T-helper 1 cell treated with Interleukin-12 subunit alpha and Interleukin-12 subunit beta and Interleukin-4 antibody, amounts not matched to agents 30 ng/mL and 1 ng/mL, for 36 hours (primary cell): ENCODE results near the gene C1R. TPM values are rescaled to one million over a fixed set of nuclear protein-coding genes. Genes with fewer than 3 reads are reported as not detected.
"Not testable (repeated sequence)": the region's sequence is repeated elsewhere in the genome, so short reads cannot be mapped to it uniquely, and the experiment has no call there.

ENCODE experiments used
- intact Hi-C: fragments of 100-400 bp; cut with micrococcal nuclease; formaldehyde crosslinking; loops from one replicate; pipeline ENCODE4 v1.15.1; 2024
- total RNA-seq: library from RNA; stranded (reverse); gene quantifications from 2 replicates; pipeline ENCODE4 v1.2.3, GENCODE V29; 2022

C1R gene
- total RNA-seq, 1 donor from 2014 or later: 3.3 TPM

- intact Hi-C loops: no loop called here
These were observed 52.8 kb downstream of the C1R start for GRCh38 chr12:7039403-7039802.

GRCh38 chr12:7038591-7038990, 53.7 kb downstream of the C1R start:
- intact Hi-C loops: no loop called here

- intact Hi-C loops: not testable (repeated sequence)
These were observed 54.8 kb downstream of the C1R start for GRCh38 chr12:7037411-7037810.

GRCh38 chr12:7035463-7035862, 56.8 kb downstream of the C1R start:
- intact Hi-C loops: no loop called here

GRCh38 chr12:7034464-7034863, 57.8 kb downstream of the C1R start:
- intact Hi-C loops: no loop called here

GRCh38 chr12:7032990-7033389, 59.3 kb downstream of the C1R start:
- intact Hi-C loops: no loop called here

GRCh38 chr12:7031306-7031705, 60.9 kb downstream of the C1R start:
- intact Hi-C loops: no loop called here

Other genes starting within 250 kb of the C1R start
- 51.7 and 64.4 TPM in 2 replicates for gene CDCA3, start 241.2 kb downstream of the C1R start, total RNA-seq
- gene USP5, start 240.3 kb downstream of the C1R start, total RNA-seq: 110 and 115 TPM in 2 replicates
- gene TPI1, start 224.9 kb downstream of the C1R start, total RNA-seq: 913 and 928 TPM in 2 replicates
- 15.8 and 18.2 TPM in 2 replicates for gene SPSB2, start 219.1 kb downstream of the C1R start, total RNA-seq
- gene LRRC23, start 187.6 kb downstream of the C1R start, total RNA-seq: 5.7 and 6.9 TPM in 2 replicates
- gene ENO2, start 177.9 kb downstream of the C1R start, total RNA-seq: 126 and 128 TPM in 2 replicates
- 42.9 and 44.1 TPM in 2 replicates for gene ATN1, start 164.5 kb downstream of the C1R start, total RNA-seq
- not detected in 2 replicates for gene RNU7-1, start 148.6 kb downstream of the C1R start, total RNA-seq
- 126 and 140 TPM in 2 replicates for gene C12orf57, start 148.4 kb downstream of the C1R start, total RNA-seq
- gene PTPN6, start 141.1 kb downstream of the C1R start, total RNA-seq: 189 and 193 TPM in 2 replicates
- gene PHB2, start 121.8 kb downstream of the C1R start, total RNA-seq: 208 and 209 TPM in 2 replicates
- 65.5 and 71.1 TPM in 2 replicates for gene EMG1, start 121.5 kb downstream of the C1R start, total RNA-seq
- gene LPCAT3, start 74.0 kb downstream of the C1R start, total RNA-seq: 37.4 and 40.3 TPM in 2 replicates
- 1.7 and 2.7 TPM in 2 replicates for gene C1S, start 31.7 kb downstream of the C1R start, total RNA-seq
- 33.3 and 33.7 TPM in 2 replicates for gene C1RL, start 16.8 kb upstream of the C1R start, total RNA-seq
- 0.27 TPM in 1 of 2 replicates, not detected in the other for gene RBP5, start 36.4 kb upstream of the C1R start, total RNA-seq
- gene CLSTN3, start 37.9 kb upstream of the C1R start, total RNA-seq: 86.2 and 86.5 TPM in 2 replicates
- 21.7 and 24.5 TPM in 2 replicates for gene PEX5, start 97.2 kb upstream of the C1R start, total RNA-seq
- gene ACSM4, start 211.6 kb upstream of the C1R start, total RNA-seq: not detected in 2 replicates